ENCODE results near the gene MOBP.

The MOBP gene

DNA sequence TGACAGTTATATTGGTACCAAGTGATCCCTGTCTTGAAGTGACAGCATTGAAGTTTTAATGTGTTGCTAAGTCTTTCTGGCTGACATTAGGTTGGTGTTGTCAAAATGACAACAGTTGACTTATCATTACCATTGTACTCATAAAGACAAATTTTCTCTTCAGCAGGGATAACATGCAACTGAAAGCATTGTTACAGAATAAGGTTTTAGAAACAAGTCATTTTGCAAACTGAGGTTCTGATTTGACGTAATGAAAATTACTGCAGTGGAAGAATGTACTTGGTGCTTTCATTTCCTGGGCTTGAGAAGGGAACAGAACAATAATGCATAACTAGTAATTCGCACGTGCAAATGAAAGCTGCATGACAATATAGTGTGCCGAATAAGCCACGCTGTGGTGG lies 75.1 kb downstream of the MOBP start:
- DNase-seq = no peak

DNA sequence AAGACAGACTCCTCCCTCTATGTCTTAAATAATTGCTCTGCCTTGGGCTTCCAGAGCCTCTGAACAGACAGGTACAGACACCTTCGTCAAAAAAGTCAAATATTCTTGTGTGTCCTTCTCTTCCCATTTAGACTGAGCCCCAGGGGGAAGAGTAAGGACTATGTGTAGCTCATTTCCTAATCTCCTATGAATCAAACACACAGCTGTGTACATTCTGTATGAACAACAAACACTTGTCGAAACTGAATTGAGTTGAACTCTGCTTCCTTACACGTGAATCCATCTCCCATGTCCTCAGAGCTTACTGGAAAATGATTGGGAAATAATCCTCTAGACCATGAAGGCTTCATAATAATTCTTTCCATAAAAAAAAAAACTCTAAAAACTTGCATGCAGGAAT lies 80.8 kb downstream of the MOBP start:
- no peak for DNase-seq

DNA sequence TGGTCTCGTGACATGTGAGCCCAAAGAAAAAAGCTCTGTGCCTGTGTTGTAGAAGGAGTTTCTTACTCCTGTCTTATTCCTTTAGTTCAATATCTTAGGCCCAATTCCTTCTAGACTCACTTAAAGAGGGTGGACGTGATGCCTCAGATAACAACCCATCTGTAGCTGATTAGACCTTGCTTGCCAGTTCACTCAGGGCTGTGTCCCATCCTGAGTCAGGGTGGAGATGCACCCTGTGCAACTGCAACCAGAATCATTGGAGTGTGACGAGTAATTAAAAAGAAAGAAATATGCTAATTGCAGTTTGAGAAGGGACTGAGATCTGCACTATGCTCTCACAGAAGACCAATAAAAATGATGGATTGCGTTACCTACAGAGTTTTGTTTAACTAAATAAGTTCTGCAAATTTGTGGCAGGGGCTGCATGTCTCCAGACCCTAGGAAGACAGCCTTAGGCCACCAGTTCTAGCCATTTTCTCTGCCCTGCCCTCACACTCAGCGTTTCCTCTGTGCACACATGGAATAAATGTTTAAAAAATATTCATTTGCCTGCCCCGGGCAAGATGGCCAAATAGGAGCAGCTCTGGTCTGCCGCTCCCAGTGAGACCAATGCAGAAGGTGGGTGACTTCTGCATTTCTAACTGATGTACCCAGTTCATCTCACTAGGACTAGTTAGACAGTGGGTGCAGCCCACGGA lies 83.0 kb downstream of the MOBP start:
- DNase-seq = no peak
